COR-L47 (cell line): ENCODE results near the gene RHPN2.
A peak's percentile ranks its signal among the peaks of the same experiment; 100 is the strongest.
"Not testable (repeated sequence)": the region's sequence is repeated elsewhere in the genome, so short reads cannot be mapped to it uniquely, and the experiment has no call there.

ENCODE experiments used
- DNase-seq: peaks from one replicate; lab custom pipeline; 2025; lab: John Stamatoyannopoulos, UW

The RHPN2 gene

GRCh38 chr19:33064458-33064791 is 263 bp downstream of the RHPN2 start:
- DNase-seq: no peak

- peak; percentile 61 for DNase-seq
These were observed 783 bp downstream of the RHPN2 start for GRCh38 chr19:33063753-33064457.

- DNase-seq: peak; percentile 61
These were observed 1.3 kb downstream of the RHPN2 start for GRCh38 chr19:33063356-33063752.

GRCh38 chr19:33062902-33063301 is 1.8 kb downstream of the RHPN2 start:
- no peak for DNase-seq

- DNase-seq: no peak
These were observed 4.1 kb downstream of the RHPN2 start for GRCh38 chr19:33060586-33060985.

GRCh38 chr19:33055718-33056117 is 9.0 kb downstream of the RHPN2 start:
- no peak for DNase-seq

GRCh38 chr19:33054623-33055022 is 10.1 kb downstream of the RHPN2 start:
- DNase-seq: peak; percentile 43

GRCh38 chr19:33052352-33052972 is 12.2 kb downstream of the RHPN2 start:
- no peak for DNase-seq

- DNase-seq: no peak
These were observed 14.6 kb downstream of the RHPN2 start for GRCh38 chr19:33050110-33050509.

GRCh38 chr19:33048806-33049676 is 15.6 kb downstream of the RHPN2 start:
- DNase-seq: no peak

GRCh38 chr19:33047422-33047821 is 17.3 kb downstream of the RHPN2 start:
- DNase-seq: no peak

- DNase-seq: not testable (repeated sequence)
These were observed 22.9 kb downstream of the RHPN2 start for GRCh38 chr19:33041828-33042160.

GRCh38 chr19:33040994-33041827 is 23.5 kb downstream of the RHPN2 start:
- DNase-seq: no peak

GRCh38 chr19:33039815-33040214 is 24.9 kb downstream of the RHPN2 start:
- DNase-seq: no peak

- no peak for DNase-seq
These were observed 25.5 kb downstream of the RHPN2 start for GRCh38 chr19:33039108-33039599.

- not testable (repeated sequence) for DNase-seq
These were observed 27.3 kb downstream of the RHPN2 start for GRCh38 chr19:33037168-33038025.

GRCh38 chr19:33036370-33037167 is 28.1 kb downstream of the RHPN2 start:
- not testable (repeated sequence) for DNase-seq

GRCh38 chr19:33035461-33035860 is 29.2 kb downstream of the RHPN2 start:
- DNase-seq: no peak

- peak; percentile 79 for DNase-seq
These were observed 32.4 kb downstream of the RHPN2 start for GRCh38 chr19:33032218-33032781.
